ENCODE measurements around the gene CRIM1.

The CRIM1 gene

GRCh38 chr2:36489281-36489680 lies 133.7 kb downstream of the CRIM1 start:
- WGBS = 3% methylated on average over 2 of the region's 5 CpGs
- peaks cover 16% of the 10 kb centered on the region for H3K4me1 ChIP-seq (ENCODE audit: control insufficient read depth, insufficient read depth, low read depth, low read length)
- no peak overlapping the region for H2BK12ac ChIP-seq (ENCODE audit: low read length in 2 of 2)
- no peak overlapping the region for H2BK120ac ChIP-seq (ENCODE audit: low read depth, low read length)
- H3K4ac ChIP-seq (ENCODE audit: low read depth in 1 of 2, low read length in 2 of 2) = no peak overlapping the region
- no peaks in the 10 kb centered on the region for H3K9me3 ChIP-seq (ENCODE audit: control insufficient read depth, low read length)
- H3K27ac ChIP-seq (ENCODE audit: low read length, poor library complexity, severe bottlenecking) = peak overlapping the region; percentile 73
- H2AK5ac ChIP-seq (ENCODE audit: low read length, severe bottlenecking) = peak overlapping the region; percentile 57
- H3K79me1 ChIP-seq (replicated peaks; ENCODE audit: low read length, poor library complexity, severe bottlenecking) = peaks cover 20% of the 10 kb centered on the region
- H3K4me3 ChIP-seq (ENCODE audit: insufficient read depth in 1 of 2, low read depth in 1 of 2, low read length in 2 of 2) = no peak overlapping the region
- peak overlapping the region; percentile 81 for H4K91ac ChIP-seq (ENCODE audit: low read length)
- no peak overlapping the region for H3K14ac ChIP-seq (ENCODE audit: low read length in 2 of 2)
- H3K27me3 ChIP-seq (ENCODE audit: control insufficient read depth in 1 of 2, insufficient read depth in 1 of 2, low read length in 2 of 2) = no peaks in the 10 kb centered on the region
- peak overlapping the region; percentile 36 for H4K8ac ChIP-seq (ENCODE audit: low read length)
- DNase-seq = peak; percentile 84
- no peak overlapping the region for H3K4me2 ChIP-seq (ENCODE audit: low read length, poor library complexity, severe bottlenecking)
- H2BK15ac ChIP-seq (ENCODE audit: low read depth, poor library complexity, severe bottlenecking) = no peak overlapping the region
- H3K18ac ChIP-seq (ENCODE audit: low read depth in 1 of 2, low read length in 2 of 2) = peak overlapping the region in 1 of 2 experiments; percentile 80
- H3K9ac ChIP-seq (ENCODE audit: low read length) = no peak overlapping the region
- H2AFZ ChIP-seq (ENCODE audit: low read depth, low read length) = no peak overlapping the region
- H3K23ac ChIP-seq (ENCODE audit: low read length in 2 of 2) = no peak overlapping the region
- peaks cover 5 to 9% of the 10 kb centered on the region in 2 experiments for H3K36me3 ChIP-seq (ENCODE audit: control insufficient read depth in 1 of 2, insufficient read depth in 2 of 2, low read depth in 1 of 2, low read length in 2 of 2)
- H2BK5ac ChIP-seq (ENCODE audit: low read depth, low read length, poor library complexity, severe bottlenecking) = no peak overlapping the region

GRCh38 chr2:36490749-36491148 lies 135.2 kb downstream of the CRIM1 start:
- Histone ChIP-seq H4K91ac (ENCODE audit: low read length) (peak overlapping the region; percentile 90), H3K4me2 (ENCODE audit: low read length, poor library complexity, severe bottlenecking) (no peak overlapping the region), H3K9ac (ENCODE audit: low read length) (no peak overlapping the region), H3K27ac (ENCODE audit: low read length, poor library complexity, severe bottlenecking) (peak overlapping the region; percentile 73), H4K8ac (ENCODE audit: low read length) (peak overlapping the region; percentile 85), H2BK5ac (ENCODE audit: low read depth, low read length, poor library complexity, severe bottlenecking) (no peak overlapping the region), H2AK5ac (ENCODE audit: low read length, severe bottlenecking) (peak overlapping the region; percentile 95), H3K14ac (ENCODE audit: low read length in 2 of 2) (peak overlapping the region in 1 of 2 experiments; percentile 26), H2AFZ (ENCODE audit: low read depth, low read length) (no peak overlapping the region), H3K79me1 (replicated peaks; ENCODE audit: low read length, poor library complexity, severe bottlenecking) (peaks cover 23% of the 10 kb centered on the region), H3K4ac (ENCODE audit: low read depth in 1 of 2, low read length in 2 of 2) (peak overlapping the region in 1 of 2 experiments; percentile 79), H3K4me1 (ENCODE audit: control insufficient read depth, insufficient read depth, low read depth, low read length) (peaks cover 14% of the 10 kb centered on the region), H3K27me3 (ENCODE audit: control insufficient read depth in 1 of 2, insufficient read depth in 1 of 2, low read length in 2 of 2) (no peaks in the 10 kb centered on the region), H3K36me3 (ENCODE audit: control insufficient read depth in 1 of 2, insufficient read depth in 2 of 2, low read depth in 1 of 2, low read length in 2 of 2) (peaks cover 5 to 9% of the 10 kb centered on the region in 2 experiments), H2BK12ac (ENCODE audit: low read length in 2 of 2) (peak overlapping the region in 1 of 2 experiments; percentile 46), H2BK120ac (ENCODE audit: low read depth, low read length) (peak overlapping the region; percentile 44), H3K23ac (ENCODE audit: low read length in 2 of 2) (no peak overlapping the region), H3K9me3 (ENCODE audit: control insufficient read depth, low read length) (no peaks in the 10 kb centered on the region), H2BK15ac (ENCODE audit: low read depth, poor library complexity, severe bottlenecking) (no peak overlapping the region), H3K4me3 (ENCODE audit: insufficient read depth in 1 of 2, low read depth in 1 of 2, low read length in 2 of 2) (no peak overlapping the region), H3K18ac (ENCODE audit: low read depth in 1 of 2, low read length in 2 of 2) (peak overlapping the region; percentile 54 to 95)
- no peak for DNase-seq
- whole genome bisulfite sequencing = 86% methylated on average over 4 of the region's 4 CpGs

- peaks cover 5 to 19% of the 10 kb centered on the region in 2 experiments for H3K36me3 ChIP-seq (ENCODE audit: control insufficient read depth in 1 of 2, insufficient read depth in 2 of 2, low read depth in 1 of 2, low read length in 2 of 2)
- H2AFZ ChIP-seq (ENCODE audit: low read depth, low read length) = no peak overlapping the region
- no peaks in the 10 kb centered on the region for H3K27me3 ChIP-seq (ENCODE audit: control insufficient read depth in 1 of 2, insufficient read depth in 1 of 2, low read length in 2 of 2)
- H3K14ac ChIP-seq (ENCODE audit: low read length in 2 of 2) = no peak overlapping the region
- H3K27ac ChIP-seq (ENCODE audit: low read length, poor library complexity, severe bottlenecking) = peak overlapping the region; percentile 63
- no peak overlapping the region for H3K9ac ChIP-seq (ENCODE audit: low read length)
- H2BK12ac ChIP-seq (ENCODE audit: low read length in 2 of 2) = no peak overlapping the region
- peak; percentile 86 for DNase-seq
- H4K91ac ChIP-seq (ENCODE audit: low read length) = no peak overlapping the region
- H2AK5ac ChIP-seq (ENCODE audit: low read length, severe bottlenecking) = peak overlapping the region; percentile 93
- H3K4me3 ChIP-seq (ENCODE audit: insufficient read depth in 1 of 2, low read depth in 1 of 2, low read length in 2 of 2) = no peak overlapping the region
- H4K8ac ChIP-seq (ENCODE audit: low read length) = peak overlapping the region; percentile 49
- H3K4ac ChIP-seq (ENCODE audit: low read depth in 1 of 2, low read length in 2 of 2) = no peak overlapping the region
- H2BK5ac ChIP-seq (ENCODE audit: low read depth, low read length, poor library complexity, severe bottlenecking) = no peak overlapping the region
- H2BK15ac ChIP-seq (ENCODE audit: low read depth, poor library complexity, severe bottlenecking) = no peak overlapping the region
- 0% methylated on average over 2 of the region's 6 CpGs for WGBS
- H3K4me2 ChIP-seq (ENCODE audit: low read length, poor library complexity, severe bottlenecking) = no peak overlapping the region
- H2BK120ac ChIP-seq (ENCODE audit: low read depth, low read length) = no peak overlapping the region
- peaks cover 23% of the 10 kb centered on the region for H3K79me1 ChIP-seq (replicated peaks; ENCODE audit: low read length, poor library complexity, severe bottlenecking)
- H3K4me1 ChIP-seq (ENCODE audit: control insufficient read depth, insufficient read depth, low read depth, low read length) = peaks cover 14% of the 10 kb centered on the region
- no peaks in the 10 kb centered on the region for H3K9me3 ChIP-seq (ENCODE audit: control insufficient read depth, low read length)
- peak overlapping the region in 1 of 2 experiments; percentile 70 for H3K18ac ChIP-seq (ENCODE audit: low read depth in 1 of 2, low read length in 2 of 2)
- no peak overlapping the region for H3K23ac ChIP-seq (ENCODE audit: low read length in 2 of 2)
These were observed 136.8 kb downstream of the CRIM1 start for GRCh38 chr2:36492216-36492945.

- H3K9me3 ChIP-seq (ENCODE audit: control insufficient read depth, low read length) = no peaks in the 10 kb centered on the region
- H2BK5ac ChIP-seq (ENCODE audit: low read depth, low read length, poor library complexity, severe bottlenecking) = no peak overlapping the region
- peak overlapping the region; percentile 14 for H2AK5ac ChIP-seq (ENCODE audit: low read length, severe bottlenecking)
- H3K79me1 ChIP-seq (replicated peaks; ENCODE audit: low read length, poor library complexity, severe bottlenecking) = peaks cover 24% of the 10 kb centered on the region
- no peak overlapping the region for H3K23ac ChIP-seq (ENCODE audit: low read length in 2 of 2)
- no peak overlapping the region for H4K8ac ChIP-seq (ENCODE audit: low read length)
- peaks cover 12% of the 10 kb centered on the region for H3K4me1 ChIP-seq (ENCODE audit: control insufficient read depth, insufficient read depth, low read depth, low read length)
- no peak overlapping the region for H2BK12ac ChIP-seq (ENCODE audit: low read length in 2 of 2)
- no peaks in the 10 kb centered on the region for H3K27me3 ChIP-seq (ENCODE audit: control insufficient read depth in 1 of 2, insufficient read depth in 1 of 2, low read length in 2 of 2)
- peak overlapping the region; percentile 2 for H3K27ac ChIP-seq (ENCODE audit: low read length, poor library complexity, severe bottlenecking)
- peak overlapping the region in 1 of 2 experiments; percentile 37 for H3K18ac ChIP-seq (ENCODE audit: low read depth in 1 of 2, low read length in 2 of 2)
- H2BK120ac ChIP-seq (ENCODE audit: low read depth, low read length) = no peak overlapping the region
- no peak overlapping the region for H3K9ac ChIP-seq (ENCODE audit: low read length)
- H4K91ac ChIP-seq (ENCODE audit: low read length) = no peak overlapping the region
- no peak overlapping the region for H3K4ac ChIP-seq (ENCODE audit: low read depth in 1 of 2, low read length in 2 of 2)
- H2BK15ac ChIP-seq (ENCODE audit: low read depth, poor library complexity, severe bottlenecking) = no peak overlapping the region
- peak; percentile 50 for DNase-seq
- no peak overlapping the region for H2AFZ ChIP-seq (ENCODE audit: low read depth, low read length)
- H3K4me2 ChIP-seq (ENCODE audit: low read length, poor library complexity, severe bottlenecking) = no peak overlapping the region
- H3K36me3 ChIP-seq (ENCODE audit: control insufficient read depth in 1 of 2, insufficient read depth in 2 of 2, low read depth in 1 of 2, low read length in 2 of 2) = peaks cover 5 to 25% of the 10 kb centered on the region in 2 experiments
- no peak overlapping the region for H3K14ac ChIP-seq (ENCODE audit: low read length in 2 of 2)
- no peak overlapping the region for H3K4me3 ChIP-seq (ENCODE audit: insufficient read depth in 1 of 2, low read depth in 1 of 2, low read length in 2 of 2)
These were observed 137.7 kb downstream of the CRIM1 start for GRCh38 chr2:36493306-36493705.

Measured in mesenchymal stem cell (in vitro differentiated cells and primary cell).